Activated gamma-delta T cell treated with Interleukin-2 at 50 U/mL for 16 hours (primary cell): Measurements from ENCODE around the gene MBD4.

Experiments
- DNase-seq: peaks from one replicate; pipeline ENCODE4 v3.0.0-alpha.2; 2020

Gene MBD4

DNA sequence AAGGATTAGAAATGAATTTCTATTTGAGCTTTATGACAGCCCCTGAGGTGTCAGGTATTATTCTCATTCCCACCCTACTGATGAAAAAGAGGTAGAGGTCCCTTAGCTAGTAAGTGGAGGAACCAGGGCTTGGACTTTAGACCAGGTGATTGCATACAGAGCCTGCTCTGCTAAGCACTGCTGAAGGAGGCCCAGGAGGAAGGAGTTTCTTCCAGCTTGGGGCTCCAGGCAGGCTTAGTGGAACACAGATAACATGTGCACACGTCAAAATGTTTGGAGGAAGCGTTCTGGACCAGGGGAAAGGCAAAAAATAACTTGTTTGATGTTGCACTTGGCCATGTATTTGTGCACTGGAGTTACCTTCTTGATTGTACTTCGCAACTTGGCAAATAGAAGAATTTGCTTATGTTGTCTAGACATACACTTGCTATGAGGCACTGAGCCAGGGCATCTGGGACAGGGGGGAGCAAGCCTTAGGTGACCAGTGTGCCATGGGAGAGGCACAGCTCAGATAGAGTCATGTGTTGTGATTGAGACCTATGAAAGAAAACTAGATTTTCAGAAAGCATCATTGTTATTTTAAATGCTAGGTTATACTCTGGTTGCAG lies 22.7 kb upstream of the MBD4 start:
- DNase-seq: no peak

DNA sequence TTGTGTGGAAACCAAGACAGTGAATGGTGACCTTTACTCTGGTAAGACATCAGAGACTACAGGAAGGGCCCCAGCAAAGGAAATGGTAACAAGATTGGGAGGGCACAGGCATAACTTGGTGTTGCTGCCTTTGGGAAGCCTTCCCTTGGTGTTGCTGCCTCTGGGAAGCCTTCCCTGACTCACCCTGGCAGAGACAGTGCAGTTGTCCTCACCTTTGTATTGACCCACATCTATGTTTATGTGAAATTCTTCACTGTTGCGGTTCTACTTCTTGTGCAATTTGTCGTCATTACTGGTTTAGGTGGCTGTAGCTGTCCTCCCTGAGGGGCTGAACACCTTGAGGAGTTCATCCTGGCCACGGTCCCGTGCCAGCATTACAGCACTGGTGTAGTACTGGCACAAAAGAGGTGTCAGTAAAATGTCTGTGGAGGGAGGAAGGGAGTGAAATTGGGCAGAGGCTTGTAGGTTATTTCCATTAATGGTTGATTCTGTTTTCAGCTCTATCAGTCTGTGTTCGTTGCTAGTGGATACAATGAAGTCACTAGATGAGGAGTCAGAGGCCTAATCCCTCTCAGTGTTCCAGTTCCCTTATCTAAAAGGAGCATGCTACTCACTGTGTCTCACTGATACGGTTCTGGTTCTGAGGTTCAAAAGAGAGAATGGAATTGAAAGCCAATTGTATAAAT lies 21.9 kb upstream of the MBD4 start:
- no peak for DNase-seq

DNA sequence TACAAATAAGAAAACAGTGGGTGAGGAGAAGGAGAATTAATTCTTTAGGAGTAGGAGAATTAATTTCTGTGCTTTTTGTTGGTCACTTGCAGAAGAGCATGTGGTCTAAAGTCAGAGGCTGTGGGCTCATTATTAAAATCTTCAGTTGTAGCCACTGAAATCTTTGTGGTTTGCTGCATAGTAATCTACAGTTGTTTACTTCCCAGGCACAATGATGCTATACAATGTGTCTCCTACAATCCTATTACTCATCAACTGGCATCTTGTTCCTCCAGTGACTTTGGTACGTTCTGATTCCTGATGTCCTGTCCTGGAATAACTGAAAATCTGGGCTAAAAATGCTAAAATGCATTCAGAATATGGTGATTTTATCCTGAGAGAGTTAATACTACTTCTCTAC lies 21.3 kb upstream of the MBD4 start:
- DNase-seq: no peak

DNA sequence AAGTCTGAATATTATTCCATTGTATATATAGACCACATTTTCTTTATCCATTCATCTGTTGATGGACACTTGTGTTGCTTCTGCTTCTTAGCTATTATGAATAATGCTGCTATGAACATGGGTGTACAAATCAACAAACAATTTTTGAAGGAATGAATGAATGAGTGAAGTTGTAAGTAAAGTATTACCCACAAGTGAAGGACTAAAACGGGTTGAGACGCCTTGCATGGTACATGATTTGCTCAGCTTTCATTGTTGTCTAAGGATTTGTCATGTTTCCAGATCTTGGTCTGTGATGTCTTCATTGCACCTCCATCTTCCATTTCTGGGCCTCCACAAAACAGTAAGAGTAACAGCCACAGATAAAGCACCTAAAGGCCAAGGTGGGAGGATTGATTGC lies 20.8 kb upstream of the MBD4 start:
- no peak for DNase-seq

DNA sequence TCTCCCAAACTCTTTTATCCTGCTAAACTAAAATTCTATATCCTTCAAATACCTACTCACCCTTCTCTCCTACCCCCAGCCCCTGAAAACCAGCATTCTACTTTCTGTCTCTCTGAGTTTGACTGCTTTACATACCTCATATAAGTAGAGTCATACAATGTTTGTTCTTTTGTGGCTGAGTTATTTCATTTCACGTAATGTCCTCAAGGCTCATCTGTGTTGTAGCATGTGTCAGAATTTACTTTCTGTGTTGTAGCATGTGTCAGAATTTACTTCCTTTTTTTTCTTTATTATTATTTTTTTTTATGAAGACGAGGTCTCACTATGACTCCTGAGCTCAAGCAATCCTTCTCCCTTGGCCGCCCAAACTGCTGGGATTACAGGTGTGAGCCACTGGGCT lies 20.4 kb upstream of the MBD4 start:
- no peak for DNase-seq

DNA sequence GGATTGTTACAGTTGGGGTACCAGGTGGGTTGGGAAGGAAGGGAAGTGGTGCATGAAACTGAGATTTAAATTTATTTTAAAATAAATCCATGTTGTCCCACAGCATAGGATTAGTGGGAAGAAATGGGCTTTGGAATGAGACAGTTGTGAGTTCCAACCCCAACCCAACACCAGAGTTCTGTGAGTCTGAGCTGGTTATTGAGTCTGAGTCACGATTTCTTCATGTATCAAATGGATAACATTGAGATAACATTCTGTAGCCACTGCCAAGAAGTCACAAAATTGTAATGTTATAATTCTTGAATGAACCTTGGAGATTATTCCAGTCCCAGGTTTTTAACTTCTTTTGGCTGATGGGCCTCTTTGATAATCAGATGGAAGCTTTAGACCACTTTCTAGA lies 14.0 kb upstream of the MBD4 start:
- DNase-seq: no peak

DNA sequence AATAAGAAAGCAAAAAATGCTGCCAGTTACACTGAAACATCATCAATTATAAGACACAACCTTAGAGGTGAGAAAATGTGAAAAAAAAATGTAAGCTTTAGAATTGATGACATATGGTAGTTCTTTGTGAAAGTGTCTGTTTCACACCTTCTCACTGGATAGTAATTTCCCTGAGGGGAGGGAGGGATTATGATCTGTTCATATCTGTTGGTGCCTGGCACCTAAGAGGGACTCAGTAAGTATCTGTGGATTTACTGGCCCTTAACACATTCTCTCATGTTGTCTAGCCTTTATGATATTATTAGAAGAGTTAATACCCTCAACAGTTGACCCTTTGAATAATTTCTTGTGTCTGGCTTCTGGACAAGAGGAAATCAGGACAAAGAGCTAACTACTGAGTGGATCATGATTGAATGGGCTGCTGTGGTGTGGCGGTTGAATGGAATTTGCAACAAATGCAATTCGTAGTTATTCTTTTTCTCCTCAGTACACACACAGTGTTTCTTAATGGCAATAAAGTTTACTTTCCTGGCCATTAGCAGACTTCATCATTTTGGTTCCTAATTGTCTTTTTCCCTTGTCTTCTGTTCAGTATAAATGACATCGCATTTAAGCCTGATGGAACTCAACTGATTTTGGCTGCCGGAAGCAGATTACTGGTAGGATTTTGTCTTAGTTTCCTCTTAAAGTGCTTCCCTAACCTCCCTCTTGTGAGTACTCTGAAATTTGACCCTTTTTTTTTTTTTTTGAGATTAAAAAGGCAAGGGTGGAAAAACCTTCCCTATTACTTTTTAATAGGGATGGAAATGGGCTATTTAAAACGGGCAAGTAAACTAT lies 9.7 kb upstream of the MBD4 start:
- no peak for DNase-seq

DNA sequence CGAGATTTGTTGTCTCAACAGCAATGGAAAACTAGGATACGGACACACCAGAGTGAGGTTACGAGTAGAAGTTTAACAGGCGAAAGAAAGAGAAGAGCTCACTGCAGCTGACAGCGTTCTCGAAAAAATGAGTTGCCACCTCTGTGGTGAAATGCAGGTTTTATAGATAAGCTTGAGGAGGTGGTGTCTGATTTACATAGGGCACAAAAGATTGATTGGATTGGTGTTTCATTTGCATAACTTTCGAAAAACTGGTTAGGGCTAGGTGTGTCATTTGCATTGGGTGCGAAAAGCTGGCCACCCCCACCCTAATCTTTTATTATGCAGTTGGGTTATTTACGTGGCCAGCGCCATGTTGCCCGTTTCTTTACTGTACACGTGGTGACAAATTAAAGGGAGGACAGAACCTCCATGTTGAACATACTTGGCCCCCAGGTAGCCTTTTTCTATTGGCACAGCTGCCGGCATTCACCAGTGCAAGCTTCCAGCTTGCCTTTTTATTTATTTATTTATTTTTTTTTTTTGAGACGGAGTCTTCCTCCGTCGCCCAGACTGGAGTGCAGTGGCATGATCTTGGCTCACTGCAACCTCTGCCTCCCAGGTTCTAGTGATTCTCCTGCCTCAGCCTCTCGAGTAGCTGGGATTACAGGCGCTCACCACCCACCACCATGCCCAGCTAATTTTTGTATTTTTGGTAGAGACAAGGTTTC lies 8.6 kb upstream of the MBD4 start:
- DNase-seq: no peak

DNA sequence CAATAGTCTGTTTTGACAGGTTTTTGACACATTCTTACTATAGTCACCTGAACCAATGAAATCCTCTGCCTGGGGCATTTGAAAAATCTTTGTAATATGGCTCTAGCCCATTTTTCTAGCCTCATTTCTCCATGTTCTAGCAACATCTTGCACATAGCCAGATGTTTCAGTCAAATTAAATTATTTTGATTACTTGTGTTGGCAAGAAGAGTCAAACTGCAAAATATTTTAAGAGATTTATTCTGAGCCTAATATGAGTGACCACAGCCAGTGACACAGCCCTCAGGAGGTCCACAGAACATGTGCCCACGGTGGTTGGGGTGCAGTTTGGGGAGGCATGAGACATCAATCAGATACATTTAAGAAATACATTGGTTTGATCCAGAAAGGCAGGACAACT lies 7.2 kb upstream of the MBD4 start:
- DNase-seq: no peak

DNA sequence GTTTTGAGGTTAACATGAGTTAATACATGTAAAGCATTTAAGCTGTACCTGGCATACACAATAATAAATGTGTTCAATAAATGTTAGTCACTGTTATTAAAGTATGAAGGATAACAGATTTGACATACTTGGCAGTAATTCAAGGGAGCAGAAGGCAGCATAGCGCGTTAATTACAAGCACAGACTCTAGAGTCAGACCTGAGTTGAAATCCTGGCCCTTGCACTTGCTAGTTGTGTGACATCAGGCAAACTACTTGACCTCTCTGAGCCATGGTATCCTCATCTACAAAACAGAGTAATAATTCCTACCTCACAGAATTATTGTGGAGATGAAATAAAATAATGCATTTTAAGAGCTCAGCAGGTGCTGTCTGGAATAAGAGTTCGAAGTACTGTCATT lies 5.7 kb upstream of the MBD4 start:
- DNase-seq: no peak

DNA sequence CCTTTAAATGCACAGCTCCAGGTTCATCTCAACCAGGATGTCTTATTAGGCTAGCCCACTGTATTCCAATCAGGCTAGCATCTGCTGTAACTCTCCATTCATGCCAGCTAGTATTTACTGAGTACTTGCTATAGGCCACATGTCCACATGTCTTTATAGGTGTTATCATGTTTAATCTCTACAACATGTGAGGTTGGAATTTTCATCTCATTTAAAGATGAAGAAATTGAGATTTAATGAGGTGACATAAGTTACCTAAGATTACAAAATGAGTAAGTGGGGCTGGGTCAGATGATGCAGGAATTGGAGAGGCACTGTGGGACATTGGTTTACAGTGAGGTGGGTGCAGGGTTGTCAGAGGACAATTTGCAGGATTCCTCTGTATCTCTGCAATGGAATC lies 3.2 kb upstream of the MBD4 start:
- no peak for DNase-seq

DNA sequence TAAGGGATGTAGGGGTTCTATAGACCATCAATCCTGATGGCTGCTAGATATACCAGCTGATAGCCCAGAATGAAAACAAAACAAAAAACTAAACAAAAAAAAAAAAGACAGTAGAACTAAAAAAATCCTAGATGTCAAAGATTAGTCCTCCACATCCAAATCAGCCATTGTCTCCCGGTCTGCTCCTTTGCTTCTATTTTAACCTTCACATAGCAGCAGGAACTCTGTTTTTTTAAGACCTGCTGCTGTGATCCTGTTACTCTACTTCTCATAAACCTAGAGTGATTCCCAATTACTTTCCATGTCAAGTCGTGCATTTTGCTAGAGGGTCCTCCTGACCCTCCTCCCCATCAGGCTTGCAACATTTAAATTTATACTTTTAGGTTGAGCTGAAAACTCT lies 2.7 kb upstream of the MBD4 start:
- no peak for DNase-seq

DNA sequence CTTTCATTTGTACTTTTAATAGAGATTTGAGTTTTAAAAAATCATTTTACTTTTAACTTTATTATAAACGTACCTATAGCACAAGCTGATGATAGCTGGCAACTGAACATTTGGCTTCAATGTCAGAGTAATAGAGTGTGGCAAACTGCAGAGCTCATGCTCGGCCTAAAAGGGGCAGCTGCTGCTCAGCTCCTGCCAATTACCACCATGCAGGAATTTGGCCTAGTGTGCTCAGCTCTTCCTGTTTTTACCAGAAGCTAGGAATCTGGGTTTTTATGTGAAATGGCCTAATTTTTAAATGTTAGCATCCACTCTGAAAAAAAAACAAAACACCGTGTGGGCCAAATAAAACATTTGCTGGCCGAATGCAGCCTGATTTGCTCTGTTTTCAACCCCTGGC lies 2.0 kb upstream of the MBD4 start:
- no peak for DNase-seq

DNA sequence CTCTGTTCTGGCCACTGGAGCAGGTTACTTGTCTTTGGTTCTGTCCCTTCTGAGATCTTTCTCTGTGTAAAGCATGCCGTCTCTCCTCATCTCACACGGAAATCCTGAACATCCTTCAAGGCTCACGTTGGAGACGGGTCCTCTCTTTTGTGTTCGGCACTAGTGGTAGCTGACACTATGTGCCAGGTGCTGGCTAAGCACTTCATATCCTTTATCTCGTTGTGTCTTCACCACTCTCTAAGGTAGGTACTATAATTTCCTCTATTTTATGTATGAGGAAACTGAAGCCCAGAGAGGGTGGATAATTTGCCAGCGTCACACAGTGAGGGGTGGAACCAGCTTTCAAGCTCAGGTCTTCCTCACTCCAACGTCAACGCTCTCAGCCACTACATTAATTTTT lies 1.5 kb upstream of the MBD4 start:
- no peak for DNase-seq

DNA sequence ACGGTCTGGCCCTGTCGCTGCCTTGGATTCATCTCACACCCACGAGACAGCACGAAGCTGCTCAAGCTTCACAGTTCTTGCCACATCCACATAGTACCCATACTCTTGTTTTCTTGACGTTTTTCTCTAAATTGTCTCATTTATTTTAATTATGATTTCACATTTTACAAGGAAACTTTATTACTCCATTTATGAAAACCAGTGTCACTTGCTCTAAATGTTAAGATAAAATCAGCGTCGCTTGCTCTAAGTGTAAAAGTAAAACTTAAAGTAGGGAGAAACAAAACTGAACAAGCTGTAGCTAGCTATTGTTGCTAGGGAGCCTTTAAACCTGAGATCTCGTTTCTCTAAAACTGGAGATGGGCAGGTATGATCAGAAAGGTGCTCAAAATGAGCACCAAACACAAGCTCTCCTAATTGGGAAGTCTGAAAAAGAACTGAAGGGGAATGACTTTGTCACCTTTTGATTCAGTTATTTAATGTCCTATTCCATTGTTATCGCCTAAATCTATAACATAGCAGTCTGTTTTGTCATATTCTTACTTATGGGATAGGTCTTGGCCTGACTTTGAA lies 956 bp upstream of the MBD4 start:
- no peak for DNase-seq

DNA sequence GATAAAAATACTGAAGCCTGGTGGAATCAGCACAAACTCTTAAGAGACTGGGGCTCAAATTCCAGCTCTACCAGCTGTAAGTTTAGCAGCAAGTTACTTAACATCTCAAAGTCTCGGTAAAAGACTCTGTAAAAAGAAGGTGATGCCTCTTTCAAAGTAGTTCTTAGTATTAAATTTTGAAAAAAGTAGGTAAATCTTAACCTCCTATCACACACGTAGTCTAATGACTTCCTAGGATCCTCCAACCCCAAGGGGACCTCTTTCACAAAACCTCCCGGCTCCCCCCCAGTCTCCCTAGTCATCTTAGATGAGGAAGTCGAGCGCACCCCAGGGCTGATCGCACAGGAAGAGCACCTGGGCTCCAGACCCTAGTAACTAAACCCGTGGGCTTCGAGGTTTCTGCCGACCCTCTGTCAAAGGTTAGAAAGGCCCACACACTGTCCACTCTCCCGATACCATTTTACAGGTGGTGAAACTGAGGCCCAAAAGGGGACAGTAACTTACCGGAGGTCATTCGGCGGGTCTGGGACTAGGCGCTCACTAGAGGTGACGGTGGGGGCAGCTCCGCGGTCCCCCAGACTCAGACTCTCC lies 427 bp downstream of the MBD4 start:
- DNase-seq: peak; percentile 31

DNA sequence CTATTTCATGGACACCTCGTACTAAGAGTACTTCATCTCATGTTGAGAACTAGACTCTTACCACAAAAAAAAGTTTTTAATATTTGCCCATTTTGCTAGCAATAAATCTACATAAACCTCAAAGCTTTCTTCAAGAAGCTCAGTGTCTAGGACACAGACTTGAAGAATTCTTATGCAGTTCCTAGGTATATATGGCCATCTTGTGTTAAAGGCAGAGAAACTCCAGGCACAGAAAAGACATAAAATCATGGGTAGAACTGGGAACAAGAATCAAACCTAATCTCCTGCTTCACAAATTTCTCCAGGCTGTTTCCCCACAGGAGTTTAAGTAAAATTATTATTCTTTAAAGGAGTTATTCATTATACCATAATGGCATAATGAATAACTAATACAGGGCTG lies 4.4 kb downstream of the MBD4 start:
- DNase-seq: no peak

DNA sequence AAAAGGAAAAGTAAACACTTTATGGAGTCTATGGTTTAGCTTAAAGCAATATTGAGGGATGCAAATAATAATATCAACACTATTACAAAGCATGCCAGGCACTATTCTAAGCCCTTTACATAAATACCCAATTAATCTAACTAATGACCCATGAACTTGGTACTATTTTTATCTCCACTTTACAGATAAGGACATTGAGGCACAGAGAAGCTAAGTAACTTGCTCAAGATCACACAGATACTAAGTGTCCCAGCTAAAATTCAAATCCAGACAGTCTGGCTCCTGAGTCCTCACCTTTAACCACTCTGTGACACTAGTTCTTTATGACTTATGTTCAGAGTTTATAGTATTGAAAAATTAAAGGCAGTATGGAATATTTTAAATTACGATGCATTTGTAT lies 5.6 kb downstream of the MBD4 start:
- DNase-seq: no peak

DNA sequence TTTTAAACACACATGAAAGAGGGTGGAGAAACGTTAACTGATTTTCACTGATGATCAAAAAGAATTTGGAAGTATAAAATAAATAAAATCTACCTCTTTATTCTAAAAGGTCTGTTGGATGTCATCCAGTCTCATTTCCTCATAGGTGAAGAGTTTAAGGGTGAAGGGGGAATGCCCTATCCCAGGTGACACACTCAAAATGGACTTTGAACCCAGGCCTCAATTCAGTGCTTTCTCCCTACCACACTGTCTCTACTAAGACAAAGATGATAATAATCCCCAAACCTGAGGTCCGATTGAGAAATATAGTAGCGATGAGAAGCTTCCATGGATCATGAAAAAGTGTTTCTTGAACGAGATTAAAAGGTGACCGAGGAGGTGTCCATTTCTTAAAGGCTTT lies 6.2 kb downstream of the MBD4 start:
- no peak for DNase-seq

DNA sequence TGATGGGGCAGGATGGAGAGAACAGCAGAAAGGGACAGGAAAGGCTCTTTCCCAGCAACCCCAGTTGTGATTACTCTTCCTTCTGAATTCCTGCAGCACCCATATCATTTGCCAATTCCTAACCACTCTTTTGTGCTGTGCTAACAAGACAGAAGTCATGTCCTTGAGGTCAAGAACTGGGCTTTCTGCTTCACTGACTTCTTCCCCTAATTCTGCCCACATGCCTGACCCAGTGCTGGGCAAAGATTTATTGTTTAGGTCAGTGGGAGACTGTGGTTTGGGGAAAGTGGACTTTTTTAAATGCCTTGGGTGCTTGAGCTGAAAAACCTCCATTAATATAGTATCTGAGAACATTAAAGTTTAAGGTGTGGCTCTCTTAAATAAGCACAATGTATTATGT lies 7.1 kb downstream of the MBD4 start:
- DNase-seq: no peak

DNA sequence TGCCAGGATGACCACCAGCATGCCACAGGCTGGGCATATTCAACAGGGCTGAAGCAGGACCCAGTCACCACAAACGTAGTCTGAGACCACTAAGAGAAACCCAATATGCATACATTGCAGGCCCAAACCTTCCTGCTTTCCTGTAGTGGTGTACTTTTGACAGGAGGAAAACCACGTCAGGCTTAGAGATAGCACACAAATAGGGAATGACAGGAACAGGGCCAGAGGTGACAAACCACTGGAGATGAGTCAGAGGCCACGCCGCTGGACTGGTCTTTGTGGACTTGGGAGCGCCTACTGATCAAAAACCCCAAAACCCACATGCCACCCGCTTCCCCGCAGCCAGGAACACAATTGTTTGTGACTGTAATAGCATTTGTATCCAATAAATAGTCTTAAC lies 7.7 kb downstream of the MBD4 start:
- DNase-seq: no peak

DNA sequence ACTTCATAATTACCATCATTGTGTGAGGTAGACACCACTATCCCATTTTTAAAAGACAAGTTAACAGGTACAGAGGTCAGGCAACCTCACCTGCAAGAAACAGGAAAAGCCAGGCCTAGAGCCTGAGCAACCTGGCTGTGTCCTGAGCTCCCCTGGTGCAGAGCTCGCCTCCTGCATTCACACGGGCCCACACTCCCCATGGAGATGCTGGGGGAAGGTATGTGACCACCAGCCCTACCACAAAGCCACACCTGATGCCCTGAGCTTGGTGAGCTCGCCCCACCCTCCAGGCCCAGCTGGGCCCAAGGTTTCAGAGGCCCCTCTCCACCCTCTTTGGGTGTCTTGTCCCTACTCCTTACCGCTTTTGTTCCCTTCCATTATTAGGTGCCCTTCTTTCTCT lies 10.1 kb downstream of the MBD4 start:
- no peak for DNase-seq

DNA sequence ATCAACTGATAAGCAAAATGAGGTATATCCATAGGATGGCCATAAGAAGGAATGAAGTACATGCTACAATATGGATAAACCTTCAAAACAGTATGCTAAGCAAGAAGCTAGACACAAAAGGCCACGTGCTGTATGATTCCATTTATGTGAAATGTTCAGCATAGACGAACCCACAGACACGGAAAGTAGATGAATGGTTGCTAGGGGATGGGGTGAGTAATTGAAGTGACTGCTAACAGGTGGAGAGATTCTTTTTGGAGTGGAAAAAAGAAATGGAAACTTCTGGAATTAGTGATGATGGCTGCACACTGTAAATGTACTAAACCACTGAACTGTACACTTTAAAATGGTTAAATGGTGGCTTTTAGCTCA lies 10.7 kb downstream of the MBD4 start:
- DNase-seq: no peak
